Colonic mucosa (tissue), 4 donors: ENCODE measurements around the gene ABAT. TPM values are rescaled to one million over a fixed set of nuclear protein-coding genes. Genes with fewer than 3 reads are reported as not detected.

ENCODE experiments used
- DNase-seq: peaks from one replicate; pipeline ENCODE4 v3.0.0-alpha.2; 2020
- H3K27ac ChIP-seq: fragments of 200-600 bp; one replicate; pipeline ENCODE4 v1.8.0; 2021
- H3K27me3 ChIP-seq: fragments of 200-600 bp; one replicate; pipeline ENCODE4 v1.8.0; 2021
- H3K36me3 ChIP-seq: fragments of 200-600 bp; one replicate; pipeline ENCODE4 v1.8.0; 2021
- H3K4me1 ChIP-seq: fragments of 200-600 bp; one replicate; pipeline ENCODE4 v1.8.0; 2021; ENCODE audit warnings: mild to moderate bottlenecking
- H3K4me3 ChIP-seq: fragments of 200-600 bp; one replicate; pipeline ENCODE4 v1.8.0; 2021
- H3K9ac ChIP-seq, 2 donors: one replicate each; pipeline ENCODE4 v1.7.0; 2013; ENCODE audit warnings: control low read depth in 2 of 2, low read depth in 2 of 2, low read length in 2 of 2
- H3K9me3 ChIP-seq: fragments of 200-600 bp; one replicate; pipeline ENCODE4 v1.8.0; 2021
- CTCF ChIP-seq: fragments of 200-600 bp; IDR thresholded peaks from one replicate; pipeline ENCODE4 v1.8.0; 2022; ENCODE audit warnings: antibody characterized with exemption, mild to moderate bottlenecking
- intact Hi-C: fragments of 100-400 bp; cut with DNase I; formaldehyde crosslinking; loops from one replicate; pipeline ENCODE4 v1.14.1; 2022
- total RNA-seq, 2 donors: library from RNA; stranded (reverse); fragmentation: NEBNext Ultra II Directional in 1 of 2; extraction: Animal tissue kit (Norgen Biotek cat#: 25700) in 1 of 2; gene quantifications; one replicate each; pipeline ENCODE4 v1.2.1, GENCODE V29; 2021
- donor health status: healthy.
- donor health status: DM: no; HTN: no; CAD: no.
- donor health status: DM: no; HTN: no; CAD: no.

The ABAT gene
- total RNA-seq, 2 donors from 2014 or later = 12.9 to 25.6 TPM

GRCh38 chr16:8773537-8773936 is 99.1 kb downstream of the ABAT start:
- Histone ChIP-seq H3K9ac (no peak overlapping the region), H3K9me3 (no peaks in the 10 kb centered on the region), H3K27me3 (no peaks in the 10 kb centered on the region), H3K36me3 (no peaks in the 10 kb centered on the region), H3K4me3 (no peak overlapping the region), H3K4me1 (no peaks in the 10 kb centered on the region), H3K27ac (no peak overlapping the region)
- TF ChIP-seq CTCF = no peak
- intact Hi-C loops = no loop called here
- no peak for DNase-seq

GRCh38 chr16:8774208-8774607 is 99.8 kb downstream of the ABAT start:
- Histone ChIP-seq H3K36me3 (no peaks in the 10 kb centered on the region), H3K27ac (no peak overlapping the region), H3K9me3 (no peaks in the 10 kb centered on the region), H3K27me3 (no peaks in the 10 kb centered on the region), H3K4me3 (no peak overlapping the region), H3K4me1 (no peaks in the 10 kb centered on the region), H3K9ac (no peak overlapping the region)
- no peak for DNase-seq
- no peak for TF ChIP-seq CTCF
- intact Hi-C loops = no loop called here

GRCh38 chr16:8775359-8775758 is 100.9 kb downstream of the ABAT start:
- no peak overlapping the region for H3K4me3 ChIP-seq
- H3K36me3 ChIP-seq = no peaks in the 10 kb centered on the region
- no peaks in the 10 kb centered on the region for H3K27me3 ChIP-seq
- no peak overlapping the region for H3K9ac ChIP-seq
- no peaks in the 10 kb centered on the region for H3K4me1 ChIP-seq
- no peaks in the 10 kb centered on the region for H3K9me3 ChIP-seq
- intact Hi-C loops = no loop called here
- TF ChIP-seq CTCF = no peak
- no peak overlapping the region for H3K27ac ChIP-seq
- no peak for DNase-seq

GRCh38 chr16:8776129-8776584 is 101.7 kb downstream of the ABAT start:
- no peak for TF ChIP-seq CTCF
- no peaks in the 10 kb centered on the region for H3K36me3 ChIP-seq
- no peak for DNase-seq

GRCh38 chr16:8777217-8777616 is 102.8 kb downstream of the ABAT start:
- Histone ChIP-seq H3K9me3 (no peaks in the 10 kb centered on the region), H3K27me3 (no peaks in the 10 kb centered on the region), H3K4me3 (no peak overlapping the region), H3K9ac (no peak overlapping the region), H3K4me1 (no peaks in the 10 kb centered on the region), H3K36me3 (no peaks in the 10 kb centered on the region), H3K27ac (no peak overlapping the region)
- intact Hi-C loops = no loop called here
- no peak for DNase-seq
- TF ChIP-seq CTCF = no peak

More at GRCh38 chr16:8776129-8776584, 101.7 kb downstream of the ABAT start:
- Histone ChIP-seq H3K4me1 (no peaks in the 10 kb centered on the region), H3K4me3 (no peak overlapping the region), H3K9me3 (no peaks in the 10 kb centered on the region), H3K9ac (no peak overlapping the region), H3K27ac (no peak overlapping the region), H3K27me3 (no peaks in the 10 kb centered on the region)
- intact Hi-C loops = no loop called here

- no peaks in the 10 kb centered on the region for H3K4me1 ChIP-seq
- intact Hi-C loops = no loop called here
- no peaks in the 10 kb centered on the region for H3K36me3 ChIP-seq
- no peaks in the 10 kb centered on the region for H3K27me3 ChIP-seq
- no peak for DNase-seq
- H3K4me3 ChIP-seq = no peak overlapping the region
- no peak overlapping the region for H3K27ac ChIP-seq
- no peaks in the 10 kb centered on the region for H3K9me3 ChIP-seq
- H3K9ac ChIP-seq = no peak overlapping the region
- TF ChIP-seq CTCF = no peak
These were observed 107.4 kb downstream of the ABAT start for GRCh38 chr16:8781797-8782196.
